AG09319 (cell line): ENCODE measurements around the gene CARS1.
"Not testable (repeated sequence)": the region's sequence is repeated elsewhere in the genome, so short reads cannot be mapped to it uniquely, and the experiment has no call there.

Source experiments
- DNase-seq: peaks from one replicate; pipeline ENCODE4 v3.0.0-alpha.2; 2010; ENCODE audit warnings: low read depth; ENCODE audit errors: extremely low read depth
- CTCF ChIP-seq: IDR thresholded peaks from 2 replicates; pipeline ENCODE4 v1.5.1; 2011; ENCODE audit warnings: low read depth, mild to moderate bottlenecking, inconsistent platforms, low read length, moderate library complexity

The CARS1 gene

GRCh38 chr11:3080733-3081385 is 23.6 kb upstream of the CARS1 start:
- TF ChIP-seq CTCF, result no peak

GRCh38 chr11:3080104-3080503 is 22.9 kb upstream of the CARS1 start:
- TF ChIP-seq CTCF, result no peak
- no peak for DNase-seq

More at GRCh38 chr11:3080733-3081385, 23.6 kb upstream of the CARS1 start:
- DNase-seq, result no peak

GRCh38 chr11:3077846-3078440 is 20.7 kb upstream of the CARS1 start:
- TF ChIP-seq CTCF, result no peak
- no peak for DNase-seq

GRCh38 chr11:3077189-3077836 is 20.1 kb upstream of the CARS1 start:
- no peak for DNase-seq
- no peak for TF ChIP-seq CTCF

- DNase-seq, result no peak
- no peak for TF ChIP-seq CTCF
These were observed 17.8 kb upstream of the CARS1 start for GRCh38 chr11:3074912-3075589.

GRCh38 chr11:3073029-3073435 is 15.8 kb upstream of the CARS1 start:
- no peak for TF ChIP-seq CTCF
- DNase-seq, result peak; percentile 95

GRCh38 chr11:3069425-3069824 is 12.2 kb upstream of the CARS1 start:
- DNase-seq, result no peak
- no peak for TF ChIP-seq CTCF

- not testable (repeated sequence) for DNase-seq
These were observed 9.1 kb upstream of the CARS1 start for GRCh38 chr11:3066308-3066707.

- not testable (repeated sequence) for DNase-seq
These were observed 7.5 kb upstream of the CARS1 start for GRCh38 chr11:3064709-3065108.

- not testable (repeated sequence) for DNase-seq
These were observed 6.7 kb upstream of the CARS1 start for GRCh38 chr11:3063876-3064275.
